ENCODE measurements around the gene PIERCE2. TPM values are rescaled to one million over a fixed set of nuclear protein-coding genes. Genes with fewer than 3 reads are reported as not detected.
A peak's percentile ranks its signal among the peaks of the same experiment; 100 is the strongest.

Gene PIERCE2
- total and polyA plus RNA-seq, 2 of the 13 experiments (the other 11 are each of a cell fraction or from before 2014, with no cell fraction given): 0.09 TPM; not detected in 1

- Histone ChIP-seq H3K79me2 (ENCODE audit: insufficient read depth, low read length) (no peaks in the 10 kb centered on the region), H3K4me1 (ENCODE audit: insufficient read depth, low read length) (peaks cover 40% of the 10 kb centered on the region), H3K36me3 (replicated peaks in 1 of 2; ENCODE audit: control insufficient read depth in 1 of 2, insufficient read depth in 2 of 2, low read length in 2 of 2) (no peaks in the 10 kb centered on the region), H3K27ac (ENCODE audit: extremely low read length, insufficient read depth, low read length) (peak overlapping the region; percentile 66), H3K27me3 (ENCODE audit: control insufficient read depth in 1 of 2, insufficient read depth in 2 of 2, low read length in 2 of 2) (no peaks in the 10 kb centered on the region), H3K4me3 (replicated peaks in 1 of 3; ENCODE audit: insufficient read depth in 1 of 3, low read depth in 2 of 3, low read length in 3 of 3) (peak overlapping the region in 1 of 3 experiments; percentile 3; a peak in 1 of 6 replicates), H3K9ac (ENCODE audit: insufficient read depth, low read depth, low read length) (peak overlapping the region; percentile 41), H3K4me2 (ENCODE audit: low read depth, low read length) (peak overlapping the region; percentile 40), H4K20me1 (ENCODE audit: insufficient read depth, low read length) (no peaks in the 10 kb centered on the region), H2AFZ (ENCODE audit: low read length) (no peak overlapping the region), H3K9me3 (ENCODE audit: low read length) (no peaks in the 10 kb centered on the region)
- DNase-seq (ENCODE audit: low spot score) (peak; percentile 44), ATAC-seq (no peak), FAIRE-seq (peak; percentile 60)
- in situ Hi-C loops (cut with HindIII; ENCODE audit: extremely low pct_ligation_motif_present, low pct_unique_long_range_greater_than_20kb) (no loop called here), intact Hi-C loops (cut with micrococcal nuclease; ENCODE audit: unreplicated experiment) (no loop called here)
- CTCF ChIA-PET (ENCODE audit: low intra/inter-chr PET ratio, low total read pairs): no interaction called here
- BruUV-seq (replicated peaks): no TSS peak
- POLR2A ChIA-PET: no interaction called here
- TF ChIP-seq AKNA (CRISPR knock-in tag; IDR thresholded peaks at IDR 0.05; ENCODE audit: borderline replicate concordance) (no peak), SAP130 (CRISPR knock-in tag; IDR thresholded peaks at IDR 0.05; ENCODE audit: low read depth) (0 out of 2 replicates have a peak, but pooled peaks have one; percentile 21), EP300 (IDR thresholded peaks at IDR 0.05; ENCODE audit: low read depth in 2 of 2, low read length in 2 of 2) (no peak), EP300 (CRISPR knock-in tag; IDR thresholded peaks at IDR 0.05; ENCODE audit: borderline replicate concordance) (peak; percentile 31; the same call in 1 of the 2 replicates), KLF13 (CRISPR knock-in tag; IDR thresholded peaks at IDR 0.05) (no peak), HNF4A (CRISPR knock-in tag; IDR thresholded peaks at IDR 0.05) (peak; percentile 62; the same call in 1 of the 2 replicates), NFE2 (CRISPR knock-in tag; IDR thresholded peaks at IDR 0.05) (peak; percentile 77), MAFK (conservative IDR thresholded peaks at IDR 0.05 in 1 of 2, IDR thresholded peaks at IDR 0.05 in 1 of 2; ENCODE audit: low read length in 2 of 2) (peak; percentile 52 to 77), MAFF (IDR thresholded peaks at IDR 0.05; ENCODE audit: low read depth, low read length) (peak; percentile 60), MIXL1 (CRISPR knock-in tag; IDR thresholded peaks at IDR 0.05) (0 out of 2 replicates have a peak, but pooled peaks have one; percentile 16), ATF4 (CRISPR knock-in tag; IDR thresholded peaks at IDR 0.05) (peak; percentile 71 to 97; a peak in 3 of 4 replicates), YY1 (IDR thresholded peaks at IDR 0.05; ENCODE audit: insufficient read depth, insufficient replicate concordance, low read depth, low read length) (no peak), HNF4G (IDR thresholded peaks at IDR 0.05; ENCODE audit: borderline replicate concordance, low read depth, low read length) (0 out of 2 replicates have a peak, but pooled peaks have one; percentile 39), HNF4G (CRISPR knock-in tag; IDR thresholded peaks at IDR 0.05; ENCODE audit: borderline replicate concordance, low read depth) (no peak), CEBPB (IDR thresholded peaks at IDR 0.05; ENCODE audit: borderline replicate concordance, low read depth, low read length) (peak; percentile 75), NFE2L2 (IDR thresholded peaks at IDR 0.05; ENCODE audit: low read length) (peak; percentile 51; the same call in 1 of the 2 replicates), ELF3 (CRISPR knock-in tag; IDR thresholded peaks at IDR 0.05) (peak; percentile 62), MAZ (IDR thresholded peaks at IDR 0.05; ENCODE audit: borderline replicate concordance, low read depth, low read length) (no peak), MAZ (CRISPR knock-in tag; IDR thresholded peaks at IDR 0.05; ENCODE audit: low read depth) (no peak), GATAD2A (CRISPR knock-in tag; IDR thresholded peaks at IDR 0.05) (peak; percentile 60; the same call in 1 of the 2 replicates), ZFYVE20 (CRISPR knock-in tag; IDR thresholded peaks at IDR 0.05; ENCODE audit: borderline replicate concordance, low read depth) (no peak), SETDB1 (CRISPR knock-in tag; IDR thresholded peaks at IDR 0.05; ENCODE audit: borderline replicate concordance) (no peak)
These were observed 4.8 kb upstream of the PIERCE2 start for GRCh38 chr15:55403531-55403930.

Measured in HepG2 (cell line).